ENCODE measurements around the gene FTO. TPM values are rescaled to one million over a fixed set of nuclear protein-coding genes. Genes with fewer than 3 reads are reported as not detected.
A peak's percentile ranks its signal among the peaks of the same experiment; 100 is the strongest.

The FTO gene
- total and polyA plus RNA-seq, 3 donors from 2014 or later = 32.4 to 64.7 (median 50.3) TPM

DNA sequence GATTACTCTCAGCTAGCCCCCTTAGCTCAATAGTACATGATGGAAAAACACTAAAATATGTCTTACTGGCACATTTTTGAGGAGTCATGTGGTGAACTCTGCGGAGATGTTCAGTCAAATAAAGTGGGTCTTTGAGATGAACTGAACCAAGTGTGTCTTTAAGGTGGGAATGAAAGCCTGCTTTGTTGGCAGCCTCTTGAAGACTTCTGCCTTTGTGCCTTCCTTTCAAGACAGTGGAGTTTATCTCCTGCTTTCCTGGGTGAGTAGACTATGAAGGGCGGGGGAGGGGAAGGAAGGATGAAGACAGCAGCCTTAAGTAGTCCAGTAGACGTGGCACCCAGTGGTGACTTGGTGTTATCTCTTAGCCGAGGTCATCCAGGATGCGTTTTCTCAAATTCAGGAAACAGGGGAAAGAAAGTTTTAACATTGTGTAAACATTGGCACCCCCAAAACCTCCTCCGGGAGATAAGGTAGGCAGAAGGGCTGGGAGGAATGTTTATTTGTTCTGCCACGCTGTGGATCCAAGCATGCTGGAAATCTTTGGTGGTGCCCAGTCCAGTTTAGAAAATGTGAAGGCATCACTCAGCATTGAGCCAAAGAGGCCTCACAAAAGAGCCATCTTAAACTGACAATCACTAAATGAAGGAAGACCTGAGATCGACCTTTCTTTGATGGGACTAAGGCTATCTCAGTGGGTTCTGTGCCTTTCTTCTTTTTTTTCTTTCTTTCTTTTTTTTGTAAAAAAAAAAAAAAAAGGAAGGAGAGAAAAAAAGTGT is 220.6 kb downstream of the FTO start:
- intact Hi-C loops (cut with DNase I; ENCODE audit: low total_unique reads) = no loop called here
- no peaks in the 10 kb centered on the region for H3K27me3 ChIP-seq
- no peaks in the 10 kb centered on the region for H3K9me3 ChIP-seq
- no peak overlapping the region for H3K27ac ChIP-seq
- H3K4me3 ChIP-seq = no peak overlapping the region
- TF ChIP-seq, protein P1, sequence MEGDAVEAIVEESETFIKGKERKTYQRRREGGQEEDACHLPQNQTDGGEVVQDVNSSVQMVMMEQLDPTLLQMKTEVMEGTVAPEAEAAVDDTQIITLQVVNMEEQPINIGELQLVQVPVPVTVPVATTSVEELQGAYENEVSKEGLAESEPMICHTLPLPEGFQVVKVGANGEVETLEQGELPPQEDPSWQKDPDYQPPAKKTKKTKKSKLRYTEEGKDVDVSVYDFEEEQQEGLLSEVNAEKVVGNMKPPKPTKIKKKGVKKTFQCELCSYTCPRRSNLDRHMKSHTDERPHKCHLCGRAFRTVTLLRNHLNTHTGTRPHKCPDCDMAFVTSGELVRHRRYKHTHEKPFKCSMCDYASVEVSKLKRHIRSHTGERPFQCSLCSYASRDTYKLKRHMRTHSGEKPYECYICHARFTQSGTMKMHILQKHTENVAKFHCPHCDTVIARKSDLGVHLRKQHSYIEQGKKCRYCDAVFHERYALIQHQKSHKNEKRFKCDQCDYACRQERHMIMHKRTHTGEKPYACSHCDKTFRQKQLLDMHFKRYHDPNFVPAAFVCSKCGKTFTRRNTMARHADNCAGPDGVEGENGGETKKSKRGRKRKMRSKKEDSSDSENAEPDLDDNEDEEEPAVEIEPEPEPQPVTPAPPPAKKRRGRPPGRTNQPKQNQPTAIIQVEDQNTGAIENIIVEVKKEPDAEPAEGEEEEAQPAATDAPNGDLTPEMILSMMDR (IDR thresholded peaks at IDR 0.05) = no peak
- no peak for TF ChIP-seq POLR2A (IDR thresholded peaks at IDR 0.05)
- H3K36me3 ChIP-seq (ENCODE audit: low read depth, missing control alignments) = no peaks in the 10 kb centered on the region
- no peaks in the 10 kb centered on the region for H3K4me1 ChIP-seq
- peak; percentile 26 for DNase-seq
- 67 to 80% methylated on average over 8 of the region's 8 CpGs for WGBS, 2 donors

DNA sequence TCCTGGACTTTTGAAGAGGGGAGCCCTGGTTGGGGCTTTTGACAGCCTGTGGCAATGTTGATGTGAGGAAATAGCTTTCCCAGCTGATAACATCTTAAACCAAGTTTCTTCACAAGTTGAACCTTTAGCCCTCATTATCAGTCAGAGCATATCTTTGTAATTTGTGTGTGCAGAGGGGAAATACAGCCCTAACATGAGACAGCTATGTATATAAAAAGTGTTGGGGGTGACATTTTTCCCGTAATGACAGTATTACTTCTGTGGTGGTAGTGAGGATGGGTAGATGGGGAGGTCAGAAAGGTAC is 221.1 kb downstream of the FTO start:
- H3K9me3 ChIP-seq = no peaks in the 10 kb centered on the region
- no peak for TF ChIP-seq POLR2A (IDR thresholded peaks at IDR 0.05)
- TF ChIP-seq, protein P1 (IDR thresholded peaks at IDR 0.05) = no peak
- intact Hi-C loops (cut with DNase I; ENCODE audit: low total_unique reads) = no loop called here
- no peak for DNase-seq
- H3K27me3 ChIP-seq = no peaks in the 10 kb centered on the region
- no peaks in the 10 kb centered on the region for H3K4me1 ChIP-seq
- whole genome bisulfite sequencing, 2 donors = 92 to 95% methylated on average over 1 of the region's 1 CpG
- H3K36me3 ChIP-seq (ENCODE audit: low read depth, missing control alignments) = no peaks in the 10 kb centered on the region
- no peak overlapping the region for H3K27ac ChIP-seq
- no peak overlapping the region for H3K4me3 ChIP-seq

DNA sequence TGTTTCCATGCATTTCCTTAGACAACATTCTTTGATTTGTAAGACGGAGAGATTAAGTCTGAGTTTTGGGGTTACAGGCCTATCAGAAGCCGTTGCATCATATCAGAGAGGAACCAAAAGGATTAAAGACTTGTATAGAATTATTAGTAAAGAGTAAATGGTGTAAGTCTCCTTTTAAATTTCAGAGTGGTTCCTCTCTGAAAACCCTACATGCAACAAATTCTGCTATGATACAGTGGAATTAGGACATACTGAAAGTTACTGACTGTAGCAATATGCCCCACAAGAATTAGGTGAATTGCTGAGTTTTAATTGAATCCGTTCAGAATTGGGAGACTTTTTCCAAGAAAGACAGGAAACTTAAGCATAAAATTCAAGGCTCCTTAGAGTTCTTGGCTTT is 221.6 kb downstream of the FTO start:
- Histone ChIP-seq H3K4me3 (no peak overlapping the region), H3K4me1 (no peaks in the 10 kb centered on the region), H3K9me3 (no peaks in the 10 kb centered on the region), H3K27me3 (no peaks in the 10 kb centered on the region), H3K36me3 (ENCODE audit: low read depth, missing control alignments) (no peaks in the 10 kb centered on the region), H3K27ac (no peak overlapping the region)
- DNase-seq = no peak
- intact Hi-C loops (cut with DNase I; ENCODE audit: low total_unique reads) = no loop called here
- TF ChIP-seq, protein P1 (IDR thresholded peaks at IDR 0.05) = no peak
- TF ChIP-seq POLR2A (IDR thresholded peaks at IDR 0.05) = no peak
- 74 to 81% methylated on average over 3 of the region's 3 CpGs for WGBS, 2 donors

DNA sequence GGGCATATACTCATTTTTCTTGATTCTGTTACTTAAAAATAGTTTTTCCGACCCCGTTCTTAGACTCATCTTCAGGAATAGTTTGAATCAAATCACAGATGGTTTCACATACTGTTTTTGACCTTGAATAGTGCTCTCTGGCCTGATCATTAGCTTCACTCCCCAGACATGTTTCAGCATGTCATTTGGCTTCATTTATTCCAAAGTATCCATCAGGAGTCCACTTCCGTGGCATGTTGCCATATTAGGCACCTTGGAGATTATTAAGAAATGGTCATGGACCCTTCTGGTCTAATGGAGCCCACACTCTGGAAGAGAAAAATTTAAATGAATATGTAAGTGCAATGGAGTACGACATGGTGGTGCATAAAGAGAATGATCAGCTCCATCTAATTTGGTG is 222.3 kb downstream of the FTO start:
- intact Hi-C loops (cut with DNase I; ENCODE audit: low total_unique reads) = no loop called here
- Histone ChIP-seq H3K27me3 (no peaks in the 10 kb centered on the region), H3K4me3 (no peak overlapping the region), H3K36me3 (ENCODE audit: low read depth, missing control alignments) (no peaks in the 10 kb centered on the region), H3K4me1 (no peaks in the 10 kb centered on the region), H3K27ac (no peak overlapping the region), H3K9me3 (no peaks in the 10 kb centered on the region)
- whole genome bisulfite sequencing, 2 donors = 64 to 70% methylated on average over 4 of the region's 4 CpGs
- TF ChIP-seq POLR2A (IDR thresholded peaks at IDR 0.05) = no peak
- TF ChIP-seq, protein P1 (IDR thresholded peaks at IDR 0.05) = no peak
- DNase-seq = no peak

DNA sequence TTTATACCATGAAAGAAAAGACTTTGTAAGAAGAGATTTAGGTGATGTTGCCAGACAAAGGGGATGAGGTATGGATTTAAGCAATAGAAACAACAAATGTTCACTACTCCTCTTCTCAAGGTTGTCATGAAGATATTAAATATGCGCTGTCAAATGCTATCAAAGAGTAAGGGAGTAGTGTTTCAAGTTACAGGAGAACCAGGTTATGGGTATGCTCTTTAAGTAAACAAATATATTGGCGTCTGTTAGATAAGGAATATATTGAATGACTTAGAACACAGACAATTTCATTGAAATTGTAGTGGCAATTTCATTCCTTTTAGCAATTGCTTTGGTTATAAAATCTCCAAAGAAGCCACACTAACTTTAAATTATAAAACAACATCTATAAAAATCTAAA is 229.0 kb downstream of the FTO start:
- 84 to 93% methylated on average over 2 of the region's 2 CpGs for WGBS, 2 donors
- H3K9me3 ChIP-seq = no peaks in the 10 kb centered on the region
- H3K27ac ChIP-seq = no peak overlapping the region
- H3K27me3 ChIP-seq = no peaks in the 10 kb centered on the region
- TF ChIP-seq, protein P1 (IDR thresholded peaks at IDR 0.05) = no peak
- intact Hi-C loops (cut with DNase I; ENCODE audit: low total_unique reads) = no loop called here
- no peak for DNase-seq
- no peaks in the 10 kb centered on the region for H3K4me1 ChIP-seq
- H3K36me3 ChIP-seq (ENCODE audit: low read depth, missing control alignments) = no peaks in the 10 kb centered on the region
- H3K4me3 ChIP-seq = no peak overlapping the region

All from testis (tissue), 3 donors.